CD4-positive, alpha-beta T cell treated with Interleukin-6 at 100 ng/mL for 8 hours (primary cell): ENCODE data around the gene YJEFN3.

Experiments
- DNase-seq: peaks from one replicate; pipeline ENCODE4 v3.0.0-alpha.2; 2020; ENCODE audit warnings: mixed read lengths, low spot score

The YJEFN3 gene

GRCh38 chr19:19498255-19498991, 30.3 kb upstream of the YJEFN3 start:
- DNase-seq, result no peak

GRCh38 chr19:19499272-19499995, 29.3 kb upstream of the YJEFN3 start:
- DNase-seq, result no peak

GRCh38 chr19:19500975-19501644, 27.6 kb upstream of the YJEFN3 start:
- DNase-seq, result no peak

DNA sequence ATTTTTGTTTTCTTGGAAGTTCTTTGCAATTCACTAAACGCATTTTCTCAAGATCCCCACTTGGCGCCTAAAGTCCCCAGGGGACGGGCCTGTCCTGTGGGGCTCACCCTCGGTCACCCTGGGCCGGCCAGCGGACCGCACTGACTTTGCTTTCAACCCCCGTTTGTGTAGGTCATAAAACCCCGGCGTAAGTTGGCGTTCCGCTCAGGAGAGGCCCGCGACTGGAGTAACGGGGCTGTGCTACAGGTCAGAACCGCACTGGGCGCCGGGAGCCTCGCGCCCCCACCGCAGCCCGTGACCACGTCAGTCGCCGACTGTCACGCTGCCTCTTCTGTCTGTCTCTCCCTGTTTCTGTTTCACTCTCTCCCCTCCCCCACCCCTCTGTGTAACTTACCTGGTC, 26.9 kb upstream of the YJEFN3 start:
- DNase-seq, result no peak

DNA sequence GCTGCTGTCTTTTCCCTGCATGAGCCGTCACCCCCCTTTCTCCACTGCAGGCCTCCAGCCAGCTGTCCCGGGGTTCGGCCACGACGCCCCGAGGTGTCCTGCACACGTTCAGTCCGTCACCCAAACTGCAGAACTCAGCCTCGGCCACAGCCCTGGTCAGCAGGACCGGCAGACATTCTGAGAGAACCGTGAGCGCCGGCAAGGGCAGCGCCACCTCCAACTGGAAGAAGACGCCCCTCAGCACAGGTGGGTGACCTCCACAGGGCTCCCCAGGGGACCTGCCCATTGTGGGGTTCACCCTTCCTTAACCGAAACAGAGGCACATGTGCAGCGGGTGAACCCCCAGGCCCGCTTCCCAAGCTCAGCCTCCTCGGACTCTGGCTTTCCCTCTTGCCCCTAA, 26.4 kb upstream of the YJEFN3 start:
- no peak for DNase-seq

DNA sequence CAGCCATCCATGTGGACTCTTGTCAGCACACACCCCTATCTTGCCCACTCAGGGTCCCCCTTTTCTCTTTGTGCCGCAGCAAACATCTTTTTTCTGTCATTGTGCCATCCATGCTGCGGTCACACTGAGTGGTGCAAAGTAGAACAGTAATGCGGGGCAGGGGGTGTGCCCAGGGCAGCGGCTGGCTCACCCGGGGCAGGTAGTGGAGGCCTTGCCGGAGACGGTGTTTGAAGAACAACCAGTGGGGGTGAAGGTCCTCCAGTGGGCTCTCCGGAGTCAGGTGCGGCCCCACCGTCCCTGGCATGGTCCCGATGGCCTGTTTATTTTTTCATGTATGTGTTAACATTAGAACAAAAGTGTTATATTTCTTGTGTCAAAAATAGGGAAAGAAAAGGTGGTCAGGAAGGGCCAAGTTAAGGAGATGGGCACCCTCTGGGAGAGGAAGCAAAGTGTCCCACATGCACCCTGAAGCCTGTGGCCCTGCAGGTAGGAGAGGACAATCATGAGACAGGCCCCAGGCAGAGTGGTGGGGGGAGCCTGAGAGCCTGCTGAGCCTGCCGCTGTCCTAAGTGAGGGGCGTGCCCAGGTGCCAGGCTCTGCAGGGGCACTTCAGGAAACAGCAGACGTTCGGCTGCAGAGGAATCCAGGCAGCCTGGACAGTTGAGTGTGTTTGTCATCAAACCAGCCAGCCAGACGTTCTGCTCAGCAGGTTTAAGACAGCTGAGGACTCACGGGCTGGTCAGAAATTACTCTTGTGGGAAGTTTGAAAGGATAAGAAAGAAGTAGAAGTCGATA, 25.7 kb upstream of the YJEFN3 start:
- no peak for DNase-seq

DNA sequence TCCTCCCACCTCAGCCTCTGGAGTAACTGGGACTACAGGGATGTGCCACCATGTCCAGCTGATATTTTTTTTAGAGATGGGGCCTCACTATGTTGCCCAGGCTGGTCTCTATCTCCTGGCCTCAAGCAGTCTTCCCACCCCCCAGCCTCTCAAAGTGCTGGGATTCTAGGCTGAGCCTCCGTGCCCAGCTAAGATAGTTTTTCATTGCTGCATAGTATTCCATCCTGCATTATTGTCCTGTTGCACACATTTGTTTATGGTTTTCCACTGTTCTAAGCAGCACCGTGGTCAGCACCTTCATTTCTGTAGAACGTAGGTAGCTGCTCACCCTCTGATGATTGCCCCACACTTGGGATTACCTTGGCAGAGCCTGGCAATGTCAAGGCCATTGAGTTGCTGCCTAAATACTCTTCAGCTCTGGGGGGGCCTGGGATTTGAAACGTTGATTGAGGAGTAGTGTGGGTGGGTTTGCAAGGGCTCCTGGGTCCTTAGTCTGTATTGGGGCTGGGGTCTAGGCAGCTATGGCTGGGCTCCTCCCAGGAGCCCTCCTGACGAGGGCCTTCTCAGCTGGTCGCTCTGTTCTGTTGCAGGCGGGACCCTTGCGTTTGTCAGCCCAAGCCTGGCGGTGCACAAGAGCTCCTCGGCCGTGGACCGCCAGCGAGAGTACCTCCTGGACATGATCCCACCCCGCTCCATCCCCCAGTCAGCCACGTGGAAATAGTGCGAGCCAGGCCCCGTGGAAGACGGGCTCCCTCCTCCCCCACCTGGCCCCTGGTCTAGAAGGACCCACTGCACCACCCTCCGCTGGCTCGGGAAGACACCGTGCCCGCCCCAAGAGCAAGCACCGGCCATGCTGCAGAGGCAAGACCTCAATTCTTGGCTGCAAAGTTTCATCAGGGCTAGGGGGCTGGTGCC, 23.7 kb upstream of the YJEFN3 start:
- DNase-seq, result no peak

- DNase-seq, result no peak
Observed at GRCh38 chr19:19505669-19506326, 22.9 kb upstream of the YJEFN3 start.

GRCh38 chr19:19506592-19506991, 22.1 kb upstream of the YJEFN3 start:
- DNase-seq, result no peak

DNA sequence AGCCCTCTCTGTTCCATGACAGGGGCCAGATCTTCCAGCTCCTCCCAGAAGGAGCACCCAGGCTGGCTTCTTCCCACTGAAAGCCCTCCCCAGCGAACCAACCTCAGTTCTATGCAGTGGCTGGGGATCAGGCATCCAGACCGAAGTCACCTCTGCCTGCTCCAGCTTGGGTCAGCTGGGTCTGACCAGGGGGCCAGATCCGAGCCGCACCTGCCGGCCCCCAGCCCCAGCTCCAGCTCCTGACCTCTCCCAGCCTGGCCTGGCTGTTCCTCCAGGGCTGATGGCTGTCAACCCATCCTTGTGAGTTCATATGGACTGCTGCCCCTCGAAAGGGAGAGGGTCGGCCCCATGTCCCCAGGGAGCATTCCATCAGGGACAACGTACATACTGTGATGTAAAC, 21.4 kb upstream of the YJEFN3 start:
- DNase-seq, result no peak

DNA sequence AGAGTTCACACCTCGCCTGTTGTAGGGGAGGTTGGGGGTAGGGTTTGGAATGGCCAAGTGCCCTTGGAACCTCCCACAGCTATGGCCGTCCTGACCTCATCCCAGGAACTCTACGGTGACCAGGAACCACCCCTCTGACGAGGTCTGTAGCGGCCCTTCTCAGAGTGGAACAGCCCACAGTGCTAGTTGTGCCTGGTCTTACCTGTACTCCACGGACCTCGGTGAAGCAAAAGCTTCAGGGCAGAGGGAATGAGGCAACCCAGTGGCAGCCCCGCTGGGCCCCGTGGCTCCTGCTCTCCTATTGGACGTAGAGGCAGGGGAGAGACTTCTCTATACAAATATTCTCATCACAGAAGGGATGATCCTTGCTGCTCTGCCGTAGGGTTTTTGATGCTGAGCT, 20.5 kb upstream of the YJEFN3 start:
- DNase-seq, result no peak

- no peak for DNase-seq
Observed at GRCh38 chr19:19510432-19510831, 18.3 kb upstream of the YJEFN3 start.

DNA sequence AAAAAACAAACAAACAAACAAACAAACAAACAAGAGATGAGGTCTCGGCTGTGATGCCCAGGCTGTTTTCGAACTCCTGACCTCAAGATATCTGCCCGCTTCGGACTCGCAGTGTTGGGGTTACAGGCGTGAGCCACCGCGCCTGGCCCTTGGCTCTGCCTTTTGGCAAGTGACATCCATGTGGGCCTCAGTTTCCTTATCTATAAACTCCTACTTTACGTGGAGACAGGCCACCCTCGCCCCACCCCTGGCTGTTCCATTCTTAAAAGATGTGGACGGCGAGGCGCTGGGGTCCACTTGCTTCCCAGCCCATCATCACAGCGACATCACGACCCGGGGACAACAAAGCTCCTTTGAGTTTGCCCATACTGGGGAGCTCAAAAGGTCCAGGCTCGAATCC, 15.0 kb upstream of the YJEFN3 start:
- no peak for DNase-seq

DNA sequence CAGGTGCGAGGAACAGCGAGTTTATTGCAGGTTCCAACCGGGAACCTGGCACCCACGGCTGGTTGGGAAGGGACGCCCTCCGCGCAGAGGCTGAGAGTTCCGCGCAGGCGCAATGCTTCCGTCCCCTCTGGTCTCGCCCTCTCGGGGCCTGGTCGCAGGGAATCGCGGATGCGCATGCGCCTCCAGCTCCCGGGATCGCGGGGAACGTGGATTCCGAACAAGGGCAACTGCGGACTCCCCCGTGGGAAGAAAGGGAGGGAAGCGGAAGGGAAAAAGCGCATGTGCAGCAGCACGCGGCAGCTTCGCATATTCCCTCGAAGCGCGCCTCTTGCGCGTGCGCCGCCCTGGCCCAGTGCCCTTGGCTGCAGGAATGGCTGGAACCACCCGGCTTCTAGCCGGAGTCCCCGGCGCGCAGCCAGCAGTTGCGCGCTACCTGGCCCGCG, 14.5 kb upstream of the YJEFN3 start:
- no peak for DNase-seq

- no peak for DNase-seq
Observed at GRCh38 chr19:19514881-19515641, 13.7 kb upstream of the YJEFN3 start, which contains the start of gene TSSK6. Gene TSSK6 (minus strand): TSS chr19:19515548. CDS start chr19:19515427, 121 bp downstream.

DNA sequence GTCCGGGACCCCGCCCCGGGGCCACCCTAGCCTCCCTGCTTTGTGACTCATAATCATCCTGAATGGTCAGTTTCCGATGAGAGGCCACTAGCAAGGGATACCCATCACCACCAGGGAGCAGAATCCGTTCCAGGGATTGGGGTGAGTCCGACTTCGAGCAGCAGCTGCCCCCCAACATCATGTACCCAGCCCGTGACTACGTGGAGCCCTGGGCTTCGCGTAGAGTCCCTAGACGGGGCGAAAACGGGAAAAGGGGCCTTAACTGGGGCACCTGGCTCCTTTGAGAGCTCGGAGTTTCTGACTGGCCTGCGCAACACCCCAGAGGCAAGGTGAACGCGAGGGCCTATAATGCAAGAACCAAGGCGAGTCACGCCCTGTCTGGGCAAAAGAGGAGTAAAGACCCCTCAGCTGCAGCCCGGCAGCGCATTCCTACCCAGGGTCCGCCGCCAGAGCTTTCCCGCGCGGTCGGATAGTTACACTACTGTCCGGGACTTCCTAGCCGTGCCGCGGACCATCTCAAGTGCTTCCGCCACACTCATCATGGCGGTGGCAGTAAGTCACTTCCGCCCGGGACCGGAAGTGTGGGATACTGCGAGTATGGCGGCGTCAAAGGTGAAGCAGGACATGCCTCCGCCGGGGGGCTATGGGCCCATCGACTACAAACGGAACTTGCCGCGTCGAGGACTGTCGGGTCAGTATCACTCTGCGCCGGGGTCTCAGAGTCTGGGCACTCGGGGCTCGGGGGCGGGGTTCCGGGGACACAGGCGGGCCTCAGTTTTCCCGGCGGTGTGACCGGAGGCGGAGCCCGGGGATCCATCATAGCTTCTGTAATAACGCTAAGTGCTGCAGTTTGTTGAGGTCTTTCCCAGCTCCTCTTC, 12.8 kb upstream of the YJEFN3 start, which contains the start of gene NDUFA13:
TSS of gene NDUFA13 (plus strand) at position 584 of the 878 bp plus-strand sequence. CDS start at position 598, 14 bp downstream.
- peak; percentile 89 for DNase-seq

DNA sequence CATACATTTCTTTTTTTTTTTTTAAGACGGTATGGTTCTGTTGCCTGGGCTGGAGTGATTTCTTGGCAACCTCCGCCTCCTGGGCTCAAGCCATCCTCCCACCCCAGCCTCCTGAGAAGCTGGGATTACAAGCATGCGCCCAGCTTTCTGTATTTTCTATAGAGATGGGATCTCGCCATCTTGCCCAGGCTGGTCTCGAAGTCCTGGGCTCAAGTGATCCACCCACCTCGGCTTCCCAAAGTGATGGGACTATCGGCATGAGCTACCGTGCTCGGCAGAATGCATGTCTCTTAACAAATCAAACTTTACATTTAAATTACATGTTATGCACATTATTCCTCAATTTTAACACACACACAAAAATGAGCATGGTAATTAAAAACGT, 11.5 kb upstream of the YJEFN3 start:
- DNase-seq, result no peak

DNA sequence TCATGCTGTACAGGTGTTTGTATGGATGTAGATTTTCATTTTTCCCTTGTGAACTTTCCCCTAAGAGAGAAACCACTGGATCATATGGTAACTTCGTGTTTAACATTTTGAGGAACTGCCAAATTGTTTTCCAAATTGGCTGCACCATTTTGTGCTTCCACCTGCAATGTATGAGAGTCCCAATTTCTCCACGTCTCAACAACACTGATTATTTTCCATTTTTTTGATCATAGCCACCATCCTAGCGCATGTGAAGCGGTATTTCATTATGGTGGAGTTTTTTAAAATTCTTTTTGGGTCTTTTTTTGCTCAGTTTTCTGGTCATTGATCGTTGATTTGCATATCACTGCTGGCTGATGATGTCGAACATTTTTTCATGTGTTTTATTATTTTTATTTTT, 7.7 kb upstream of the YJEFN3 start:
- DNase-seq, result no peak

GRCh38 chr19:19523177-19523576, 5.5 kb upstream of the YJEFN3 start:
- no peak for DNase-seq
